COLO668 (cell line): ENCODE results near the gene BEGAIN.
A peak's percentile ranks its signal among the peaks of the same experiment; 100 is the strongest.
"Not testable (repeated sequence)": the region's sequence is repeated elsewhere in the genome, so short reads cannot be mapped to it uniquely, and the experiment has no call there.

ENCODE experiments used
- DNase-seq: peaks from one replicate; lab custom pipeline; 2025; ENCODE audit not compliant: unreplicated experiment; lab: John Stamatoyannopoulos, UW

BEGAIN gene

DNA sequence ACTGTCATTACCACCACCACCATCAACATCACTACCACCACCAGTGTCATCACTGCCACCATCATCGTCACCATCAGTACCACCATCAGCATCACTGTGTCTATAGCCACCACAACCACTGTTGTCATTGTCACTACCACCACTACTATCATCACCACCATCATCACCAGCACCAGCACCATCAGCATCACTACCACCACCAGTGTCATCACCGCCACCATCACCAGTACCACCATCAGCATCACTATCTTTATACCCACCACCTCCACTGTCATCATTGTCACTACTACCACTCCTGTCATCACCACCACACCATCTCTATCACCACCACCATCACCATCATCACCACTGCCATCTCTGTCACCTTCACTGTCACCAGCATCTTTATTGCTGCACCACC, 60.6 kb downstream of the BEGAIN start:
- no peak for DNase-seq

DNA sequence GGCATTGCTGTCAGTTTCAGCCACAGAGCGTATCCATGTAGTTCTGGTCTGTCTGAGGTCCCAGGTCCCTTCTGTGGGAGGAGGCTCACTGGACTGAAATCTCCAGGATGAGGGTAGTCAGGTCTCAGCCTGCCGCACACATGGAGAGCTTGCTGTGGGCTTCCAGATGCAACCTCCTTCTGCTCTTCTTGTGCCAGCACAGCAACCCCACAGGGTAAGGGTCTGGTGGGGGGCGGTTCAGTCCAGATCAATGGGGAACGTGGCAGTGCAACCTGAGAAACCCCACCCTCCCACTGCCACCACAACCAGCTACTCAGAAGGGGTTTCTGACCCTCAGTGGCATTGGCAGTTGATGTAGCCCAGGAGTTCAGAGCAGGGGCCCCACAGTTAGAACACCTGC, 61.2 kb downstream of the BEGAIN start:
- DNase-seq, result no peak

DNA sequence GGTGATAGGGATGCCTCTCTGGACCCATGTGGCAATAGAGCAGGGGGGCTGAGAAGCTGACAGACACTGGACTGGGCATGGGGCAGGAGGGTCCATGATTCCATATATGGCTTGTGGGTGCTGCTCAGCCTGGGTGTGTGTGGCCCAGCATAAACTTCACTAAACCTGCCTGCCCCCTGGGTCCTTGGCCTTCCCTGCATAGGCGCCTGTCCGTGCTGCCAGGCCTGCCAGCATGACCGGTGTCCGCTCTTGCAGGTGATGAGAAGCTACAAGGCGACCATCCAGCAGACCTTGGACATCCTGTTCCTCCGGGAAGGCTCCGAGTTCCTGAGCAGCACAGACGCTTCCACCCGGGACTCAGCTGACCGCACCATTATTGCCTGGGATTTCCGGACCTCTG, 61.6 kb downstream of the BEGAIN start:
- DNase-seq, result no peak

DNA sequence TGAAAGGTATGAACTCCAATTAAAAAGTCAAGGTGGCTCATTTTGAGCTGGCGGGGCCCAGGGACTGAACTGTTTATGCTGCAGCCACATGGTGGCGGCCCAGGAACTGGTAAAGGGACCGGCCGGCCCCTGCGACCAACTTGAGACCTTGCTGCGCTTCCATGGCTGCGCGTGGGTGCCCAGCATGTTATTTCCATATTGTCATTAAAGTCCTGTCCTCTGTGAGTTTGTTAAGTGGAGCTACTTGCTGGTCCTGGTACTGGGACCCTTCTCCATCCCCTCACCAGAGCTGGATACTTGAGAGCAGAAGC, 62.3 kb downstream of the BEGAIN start:
- peak; percentile 18 for DNase-seq

DNA sequence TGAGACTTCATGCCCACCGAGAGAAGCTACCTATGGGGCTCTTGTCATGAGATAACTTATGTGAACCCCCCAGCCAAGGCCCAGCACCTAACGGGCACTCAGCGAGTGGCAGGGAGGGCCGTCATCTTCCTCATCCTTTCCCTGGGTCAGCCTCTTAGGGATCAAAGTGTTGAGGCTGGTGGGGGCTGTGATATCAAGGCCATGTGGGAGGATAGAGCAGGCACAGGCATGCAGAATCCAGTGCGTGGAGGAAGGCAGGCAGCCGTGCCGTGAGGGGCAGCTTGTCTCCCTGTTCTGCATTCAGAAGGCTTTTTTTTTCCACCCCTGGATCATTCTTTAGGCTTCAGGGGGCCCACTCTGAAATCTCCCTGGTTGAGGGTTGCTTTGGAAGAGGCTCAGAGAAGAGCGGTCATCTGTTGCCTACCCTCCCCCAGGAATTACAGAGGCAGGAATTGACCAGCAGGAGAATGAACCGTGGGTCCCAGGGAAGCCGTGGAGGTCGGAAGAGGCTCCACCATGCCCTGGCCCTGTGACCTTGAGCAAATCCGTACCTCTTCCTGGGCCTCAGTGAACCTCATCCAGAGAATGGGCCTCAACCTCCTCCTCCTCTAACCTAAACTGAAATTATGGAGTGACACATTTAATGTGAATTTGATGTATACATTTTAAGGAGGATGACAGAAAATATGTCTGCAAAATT, 62.8 kb downstream of the BEGAIN start:
- DNase-seq, result no peak

DNA sequence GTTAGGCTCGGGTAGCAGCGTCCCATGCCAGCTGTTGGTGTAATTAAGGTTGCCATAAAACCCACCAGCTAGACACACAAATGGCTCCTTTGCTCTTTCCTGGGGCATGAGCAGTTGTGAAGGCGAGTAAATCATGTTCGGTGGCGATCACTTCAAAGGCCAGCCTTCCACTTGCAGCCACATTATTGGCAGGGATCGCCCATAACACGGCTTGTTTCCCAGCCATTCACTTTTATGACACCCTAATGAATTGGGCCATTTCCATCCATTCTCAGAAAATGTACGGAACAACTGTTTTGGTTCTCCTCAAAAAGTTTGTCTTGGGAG, 63.4 kb downstream of the BEGAIN start:
- DNase-seq, result no peak

DNA sequence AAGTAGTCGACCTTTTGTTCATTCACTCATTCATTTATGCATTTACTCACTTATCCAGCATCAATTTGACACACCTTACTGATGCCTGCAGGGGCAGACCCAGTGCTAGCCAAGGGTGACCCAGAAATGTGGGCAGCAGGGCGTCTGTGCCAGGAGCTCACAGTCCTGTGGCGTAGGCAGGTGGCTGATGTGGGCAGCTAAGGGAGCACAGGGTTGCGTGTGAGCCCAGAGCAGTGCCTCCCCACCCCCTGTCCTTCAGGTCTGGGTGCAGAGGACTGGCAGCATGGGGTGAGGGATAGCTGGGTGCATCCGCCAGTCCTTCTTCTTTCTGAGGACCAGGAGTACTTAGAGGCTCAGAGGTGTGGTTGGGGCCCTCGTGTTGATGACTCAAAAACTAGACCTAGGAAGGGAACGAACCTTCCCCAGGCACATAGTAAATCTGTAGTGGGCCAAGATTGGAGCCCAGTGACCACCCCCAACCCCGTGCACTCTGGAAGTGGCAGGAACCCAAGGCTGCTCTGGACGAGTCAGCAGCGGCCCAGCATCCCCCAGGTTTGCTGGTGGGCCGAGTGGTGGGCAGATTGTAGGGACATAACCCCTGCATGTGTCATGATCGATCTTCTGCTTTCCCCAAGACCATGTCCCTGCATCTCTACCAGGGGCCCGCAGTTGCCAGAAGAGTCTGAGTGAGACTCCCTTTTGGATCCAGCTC, 63.9 kb downstream of the BEGAIN start:
- no peak for DNase-seq

DNA sequence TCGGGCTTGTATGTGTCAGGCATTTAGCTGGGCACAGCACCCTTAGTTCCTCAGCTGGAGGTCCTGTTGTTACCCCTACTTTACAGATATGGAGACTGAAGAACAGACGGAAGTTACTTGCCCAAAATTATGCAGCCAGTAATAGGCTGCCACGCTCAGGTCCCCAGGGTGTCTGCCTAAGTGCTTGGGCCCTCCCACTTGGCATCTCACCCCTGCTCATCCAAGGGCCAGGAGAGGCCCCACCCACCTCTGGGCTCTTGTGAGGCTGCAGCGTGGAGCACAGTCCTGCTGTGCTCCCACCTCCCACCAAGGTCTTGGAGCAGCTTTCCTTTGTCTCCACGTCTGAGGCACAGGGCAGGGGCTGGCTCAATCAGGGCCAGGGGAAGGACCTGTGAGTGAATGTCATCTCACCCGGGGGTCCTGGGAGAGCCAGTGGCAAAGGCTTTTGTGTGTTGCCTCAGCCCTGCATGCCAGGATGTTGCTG, 64.6 kb downstream of the BEGAIN start:
- no peak for DNase-seq

DNA sequence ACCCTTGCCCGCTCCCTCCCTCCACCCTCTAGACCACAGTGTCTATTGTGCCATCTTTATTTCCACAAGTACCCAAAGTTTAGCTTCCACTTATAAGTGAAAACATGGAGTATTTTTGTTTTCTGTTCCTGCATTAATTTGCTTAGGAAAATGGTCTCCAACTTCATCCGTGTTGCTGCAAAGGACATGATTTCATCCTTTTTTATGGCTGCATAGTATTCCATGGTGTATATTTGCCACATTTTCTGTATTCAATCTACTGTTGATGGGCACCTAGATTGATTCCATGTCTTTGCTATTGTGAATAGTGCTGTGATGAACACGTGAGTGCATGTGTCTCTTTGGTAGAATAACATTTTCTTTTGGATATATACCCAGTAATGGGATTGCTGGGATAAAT, 81.2 kb downstream of the BEGAIN start:
- not testable (repeated sequence) for DNase-seq

DNA sequence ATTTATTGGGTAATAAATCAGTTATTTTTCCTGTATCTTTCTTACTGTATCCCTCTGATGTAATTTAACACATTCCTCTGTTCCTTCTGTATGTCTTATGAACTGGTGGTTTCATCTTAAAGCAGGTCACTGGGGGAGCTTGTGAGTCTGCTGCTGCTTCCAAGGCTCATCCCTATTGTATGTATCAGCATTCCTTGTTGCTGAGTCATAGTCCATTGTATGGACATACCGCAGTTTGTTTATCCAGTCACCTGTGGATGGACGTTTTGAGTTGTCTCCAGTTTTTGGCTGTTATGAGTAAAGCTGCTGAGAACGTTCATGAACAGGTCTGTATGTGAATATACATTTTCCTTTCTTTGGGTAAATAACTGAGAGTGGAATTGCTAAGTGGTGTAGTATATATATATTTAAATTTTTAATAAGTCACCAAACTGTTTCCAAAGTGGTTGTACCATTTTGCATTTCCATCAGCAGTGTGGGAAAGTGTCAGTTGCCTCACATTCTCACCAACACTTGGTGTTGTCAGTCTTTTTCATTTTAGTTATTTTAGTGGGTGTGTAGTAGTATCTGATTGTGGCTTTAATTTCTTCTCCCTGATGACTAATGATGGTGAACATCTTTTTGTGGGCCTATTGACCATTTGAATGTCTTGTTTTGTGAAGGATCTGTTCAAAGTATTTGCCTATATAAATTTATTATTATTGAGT, 82.7 kb downstream of the BEGAIN start:
- DNase-seq, result no peak

DNA sequence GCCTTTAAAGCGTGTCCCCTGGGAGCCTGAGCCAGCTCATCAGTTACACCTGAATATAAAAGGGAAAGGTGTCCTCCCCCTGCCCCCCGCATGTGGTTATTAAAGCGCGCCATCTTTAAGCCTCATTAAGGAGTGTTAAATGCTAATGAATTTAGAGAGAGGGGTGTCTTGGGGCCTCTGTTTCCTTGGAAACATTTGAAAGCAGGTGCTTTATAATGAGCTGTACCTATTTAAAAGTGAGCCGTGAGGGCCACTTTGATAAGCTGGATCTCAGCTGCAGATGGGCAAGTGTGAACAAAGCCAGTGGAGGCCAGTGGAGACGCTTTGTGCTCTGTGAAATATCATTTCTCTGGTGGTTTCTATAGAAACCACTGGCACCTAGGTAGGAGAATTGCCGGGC, 84.0 kb downstream of the BEGAIN start:
- DNase-seq, result no peak

DNA sequence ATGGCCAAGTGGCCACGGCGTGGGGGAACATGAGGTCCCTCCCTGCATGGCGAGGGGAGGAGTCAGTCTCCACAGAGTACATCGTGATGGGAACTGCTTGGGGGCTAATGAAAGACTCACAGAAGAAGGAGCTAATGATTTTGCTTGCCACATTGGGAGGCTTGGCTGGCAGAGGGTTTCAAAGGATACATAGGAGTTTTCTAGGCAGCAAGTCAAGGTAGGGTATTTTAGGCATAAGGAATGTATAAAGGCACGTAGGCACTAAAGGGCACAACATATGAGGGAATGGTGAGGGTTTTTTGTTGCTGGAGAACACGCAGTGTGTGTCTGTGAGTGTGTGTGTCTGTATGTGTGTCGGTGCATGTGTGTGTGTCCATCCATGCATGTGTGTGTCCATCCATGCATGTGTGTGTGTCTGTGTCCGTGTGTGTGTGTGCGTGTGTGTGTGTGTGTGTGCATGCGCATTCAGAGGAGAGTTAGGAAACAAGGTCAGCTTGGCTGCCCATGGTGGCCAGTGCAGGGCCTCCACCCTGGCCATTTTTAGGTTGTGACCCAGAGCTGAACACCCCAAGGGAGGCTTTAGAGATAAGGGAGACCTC, 84.5 kb downstream of the BEGAIN start:
- DNase-seq, result no peak

DNA sequence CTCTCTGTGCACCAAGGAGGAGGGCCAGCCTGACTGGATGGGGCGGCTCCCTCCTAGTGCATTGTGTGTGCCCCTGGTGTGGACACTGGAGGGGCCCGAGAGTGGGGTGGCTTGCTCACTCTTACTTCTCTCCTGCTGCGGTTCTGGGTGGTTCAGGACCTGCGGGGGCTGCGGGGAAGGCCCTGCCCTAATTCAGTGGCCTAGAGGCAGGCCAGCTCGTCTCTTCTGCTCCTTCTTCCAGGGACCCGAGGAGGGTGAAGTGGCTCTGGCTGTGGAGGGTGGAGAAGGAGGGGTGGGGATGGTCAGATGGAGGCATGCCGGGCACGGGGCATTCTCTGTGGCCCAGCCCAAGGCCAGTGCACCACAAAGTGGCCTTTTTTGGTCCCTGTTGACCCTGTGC, 87.1 kb downstream of the BEGAIN start:
- DNase-seq, result no peak

DNA sequence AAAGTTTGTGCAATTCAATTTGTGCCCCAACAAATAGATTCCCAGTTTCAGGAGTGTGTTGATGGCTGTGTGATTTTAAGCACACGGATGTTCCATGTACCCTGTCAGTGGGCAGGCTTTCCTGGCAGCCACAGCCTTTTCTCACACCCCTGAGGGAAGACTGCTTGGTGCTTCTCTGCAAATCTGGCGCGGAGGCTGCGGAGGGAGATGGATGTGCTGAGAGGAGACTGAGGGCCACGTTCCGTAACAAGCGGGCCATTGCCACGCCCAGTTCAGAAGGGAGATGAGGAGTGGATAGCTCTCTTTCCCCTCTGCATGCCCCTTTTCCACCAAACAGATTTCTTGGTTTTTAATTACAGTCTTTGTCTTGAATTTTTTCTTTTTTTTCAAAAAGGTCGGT, 89.1 kb downstream of the BEGAIN start:
- no peak for DNase-seq

DNA sequence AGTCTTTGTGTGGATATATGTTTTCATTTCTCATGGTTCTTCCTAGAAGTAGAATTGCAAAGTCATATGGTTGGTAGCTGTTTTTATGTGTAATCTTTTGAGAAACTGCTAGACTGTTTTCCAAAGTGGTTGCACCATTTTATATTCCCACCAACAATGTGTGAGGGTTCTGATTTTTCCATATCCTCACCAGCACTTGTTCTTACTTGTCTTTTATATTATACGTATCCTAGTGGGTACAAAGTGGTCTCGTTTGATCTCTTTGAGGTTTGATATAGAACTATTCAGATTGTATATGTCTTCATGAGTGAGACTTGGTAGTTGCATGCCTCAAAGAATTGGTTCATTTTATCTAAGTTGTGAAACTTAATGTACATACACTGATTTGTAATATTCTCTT, 91.3 kb downstream of the BEGAIN start:
- no peak for DNase-seq

DNA sequence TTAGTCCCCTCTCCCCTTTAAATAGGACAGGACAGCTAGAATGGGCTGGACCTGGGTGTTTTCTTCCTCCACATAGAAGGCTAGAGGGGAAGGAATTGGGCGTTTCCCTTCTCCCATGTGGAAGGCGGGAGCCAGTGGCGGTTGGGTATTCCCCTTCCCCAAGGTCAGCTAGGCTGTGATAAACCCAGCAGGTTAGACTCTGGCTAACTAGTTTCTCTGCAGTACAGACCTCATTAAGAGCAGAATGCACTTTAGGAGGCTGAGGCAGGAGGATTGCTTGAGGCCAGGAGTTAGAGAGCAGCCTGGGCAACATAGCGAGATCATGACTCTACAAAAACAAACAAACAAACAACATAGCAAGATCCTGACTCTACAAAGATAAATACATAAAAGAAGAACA, 92.6 kb downstream of the BEGAIN start:
- no peak for DNase-seq

DNA sequence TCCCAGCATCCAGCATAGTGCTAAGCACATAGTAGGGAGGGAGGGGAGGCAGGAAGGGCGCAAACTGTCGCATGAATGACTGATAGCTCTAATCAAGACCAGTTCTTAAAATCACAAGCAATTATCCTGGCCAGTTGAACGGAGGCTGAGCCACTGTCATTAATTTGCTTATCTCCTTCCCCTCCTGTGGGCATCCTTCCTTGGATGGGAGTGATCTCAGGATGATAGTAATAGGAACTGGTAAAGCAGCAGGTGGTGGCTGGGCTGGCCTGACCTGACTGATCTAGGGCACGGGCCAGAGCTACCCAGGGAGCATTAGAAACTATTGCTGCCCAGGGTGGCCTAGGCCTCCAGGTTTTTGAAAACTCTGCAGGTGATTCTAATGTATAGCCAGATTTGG, 97.0 kb downstream of the BEGAIN start:
- DNase-seq, result no peak

DNA sequence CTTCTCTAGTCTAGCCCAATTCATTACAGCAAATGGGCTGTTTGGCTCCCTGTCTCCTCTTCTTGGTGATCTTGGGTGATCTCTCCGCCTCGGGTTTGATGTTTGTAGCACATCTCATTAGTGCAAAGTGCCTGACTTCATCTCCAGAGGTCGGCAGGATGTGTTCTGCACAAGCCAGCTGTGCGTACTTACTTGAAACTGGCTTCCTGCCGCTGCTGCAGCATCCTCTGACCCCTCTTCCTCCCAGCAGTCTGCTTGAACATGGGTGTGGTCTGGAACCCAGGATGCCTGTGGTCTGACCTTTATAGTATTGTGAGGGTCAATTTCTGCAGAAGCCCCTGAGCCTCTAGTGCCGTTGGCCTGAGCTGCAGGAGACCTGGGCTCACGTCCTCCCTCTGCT, 99.2 kb downstream of the BEGAIN start:
- peak; percentile 67 for DNase-seq

DNA sequence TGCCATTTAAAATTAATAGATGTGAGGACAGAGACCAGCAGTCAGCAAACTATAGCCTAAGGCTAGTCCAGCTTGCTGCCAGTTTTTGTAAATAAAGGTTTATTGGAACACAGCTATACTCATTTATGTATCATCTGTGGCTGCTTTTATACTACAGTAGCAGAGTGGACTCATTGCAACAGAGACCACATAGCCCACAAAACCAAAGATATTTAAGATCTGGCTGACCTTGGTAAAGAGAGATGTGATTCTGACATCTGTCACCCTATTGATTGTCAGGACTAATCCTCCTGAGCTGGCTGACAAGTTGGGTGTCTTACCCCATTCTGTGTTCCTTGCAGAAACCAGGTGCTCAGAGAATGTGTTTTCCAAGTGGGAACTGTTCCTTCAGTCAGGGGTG, 99.9 kb downstream of the BEGAIN start:
- DNase-seq, result no peak
